Liver (tissue), 9 donors: ENCODE data around the gene HAPLN1. TPM values are rescaled to one million over a fixed set of nuclear protein-coding genes. Genes with fewer than 3 reads are reported as not detected.

Source experiments
- DNase-seq: peaks from one replicate; pipeline ENCODE4 v3.0.0-alpha.2; 2017; ENCODE audit warnings: low spot score
- H3K27ac ChIP-seq, 2 donors: one replicate each; pipeline ENCODE4 v1.7.0; 2013; ENCODE audit warnings: inconsistent platforms in 2 of 2, low read length in 2 of 2, control low read depth in 1 of 2, low read depth in 1 of 2, mild to moderate bottlenecking in 1 of 2
- H3K27me3 ChIP-seq, 4 donors: one replicate each; pipeline versions ENCODE4 v1.6.1 to v1.7.0; 2013; ENCODE audit warnings: low read length in 3 of 4, inconsistent platforms in 1 of 4, mild to moderate bottlenecking in 1 of 4, moderate library complexity in 1 of 4; ENCODE audit not compliant: control insufficient read depth in 4 of 4, insufficient read depth in 4 of 4
- H3K36me3 ChIP-seq, 4 donors: one replicate each; pipeline versions ENCODE4 v1.6.1 to v1.7.0; 2013; ENCODE audit warnings: low read length in 3 of 4, mild to moderate bottlenecking in 3 of 4, low read depth in 1 of 4, moderate library complexity in 1 of 4; ENCODE audit not compliant: control insufficient read depth in 4 of 4, insufficient read depth in 3 of 4
- H3K4me1 ChIP-seq, 4 donors: one replicate each; pipeline versions ENCODE4 v1.6.1 to v1.7.0; 2013; ENCODE audit warnings: low read length in 3 of 4, mild to moderate bottlenecking in 3 of 4, moderate library complexity in 1 of 4; ENCODE audit not compliant: control insufficient read depth in 4 of 4, insufficient read depth in 4 of 4
- H3K4me3 ChIP-seq, 3 donors: one replicate each; pipeline versions ENCODE4 v1.6.1 to v1.7.0; 2013; ENCODE audit warnings: low read length in 3 of 3, control low read depth in 1 of 3, low read depth in 1 of 3, mild to moderate bottlenecking in 1 of 3
- H3K9ac ChIP-seq, 2 donors: one replicate each; pipeline ENCODE4 v1.7.0; 2013; ENCODE audit warnings: low read length in 2 of 2, mild to moderate bottlenecking in 2 of 2, moderate library complexity in 2 of 2, control low read depth in 1 of 2, low read depth in 1 of 2
- H3K9me3 ChIP-seq, 4 donors: one replicate each; pipeline versions ENCODE4 v1.6.1 to v1.7.0; 2013; ENCODE audit warnings: low read length in 3 of 4; ENCODE audit not compliant: control insufficient read depth in 4 of 4
- EGR1 ChIP-seq, 2 donors: IDR thresholded peaks; 2 replicates each; pipeline ENCODE4 v1.6.1; 2016 to 2018; ENCODE audit warnings: antibody characterized with exemption in 2 of 2, low read depth in 2 of 2
- FOXA2 ChIP-seq: IDR thresholded peaks from 2 replicates; pipeline ENCODE4 v1.6.1; 2016; ENCODE audit warnings: antibody characterized with exemption
- GABPA ChIP-seq, 2 donors: IDR thresholded peaks in 1 of 2; conservative IDR thresholded peaks in 1 of 2; 2 replicates each; pipeline ENCODE4 v1.6.1; 2016; ENCODE audit warnings: antibody characterized with exemption in 2 of 2, mild to moderate bottlenecking in 1 of 2, moderate library complexity in 1 of 2
- HNF4A ChIP-seq, 2 donors: conservative IDR thresholded peaks; 2 replicates each; pipeline ENCODE4 v1.6.1; 2016; ENCODE audit warnings: antibody characterized with exemption in 2 of 2, mild to moderate bottlenecking in 2 of 2
- JUND ChIP-seq, 2 donors: IDR thresholded peaks; 2 replicates each; pipeline ENCODE4 v1.6.1; 2016; ENCODE audit warnings: antibody characterized with exemption in 2 of 2
- NR2F2 ChIP-seq: IDR thresholded peaks from 2 replicates; pipeline ENCODE4 v1.6.1; 2016; ENCODE audit warnings: antibody characterized with exemption
- RAD21 ChIP-seq, 2 donors: IDR thresholded peaks; 2 replicates each; pipeline ENCODE4 v1.6.1; 2016; ENCODE audit warnings: antibody characterized with exemption in 2 of 2, mild to moderate bottlenecking in 2 of 2
- RXRA ChIP-seq, 2 donors: IDR thresholded peaks; 2 replicates each; pipeline ENCODE4 v1.6.1; 2017 to 2018; ENCODE audit warnings: antibody characterized with exemption in 2 of 2, mild to moderate bottlenecking in 1 of 2
- SP1 ChIP-seq: IDR thresholded peaks from 2 replicates; pipeline ENCODE4 v1.6.1; 2018; ENCODE audit warnings: antibody characterized with exemption, mild to moderate bottlenecking
- TAF1 ChIP-seq: conservative IDR thresholded peaks from 2 replicates; pipeline ENCODE4 v1.6.1; 2016; ENCODE audit warnings: antibody characterized with exemption, mild to moderate bottlenecking
- YY1 ChIP-seq: IDR thresholded peaks from 2 replicates; pipeline ENCODE4 v1.6.1; 2016; ENCODE audit warnings: antibody characterized with exemption, mild to moderate bottlenecking
- WGBS: extraction: QIAGEN DNeasy Blood & Tissue Kit; methylation state at CpG from one replicate; pipeline ENCODE4 v1.1.7; 2013; 5-methylcytosine and 5-hydroxymethylcytosine counted together
- polyA plus RNA-seq, 2 donors: library from polyadenylated mRNA; stranded (reverse) in 1 of 2; unstranded in 1 of 2; fragments of 200-250 nt in 1 of 2; fragments of >200 nt in 1 of 2; fragmentation: Nextera tagmentation in 1 of 2; extraction: Ambion mirVana in 1 of 2; gene quantifications; one replicate each; pipeline versions ENCODE4 v1.2.1 to v1.2.3, GENCODE V29; 2013 to 2015
- total RNA-seq, 2 donors: library from RNA; depleted of rRNA; stranded (reverse); fragments of >200 nt; gene quantifications; one replicate each; pipeline ENCODE4 v1.2.3, GENCODE V29; 2014
- TF ChIP-seq, protein P1 (sequence below): IDR thresholded peaks from 2 replicates; pipeline ENCODE4 v1.6.1; 2016; ENCODE audit warnings: antibody characterized with exemption
- TF ChIP-seq, protein P2 (sequence below): fragments of 150-350 bp; IDR thresholded peaks from 2 replicates; pipeline ENCODE4 v1.5.1; 2017; ENCODE audit warnings: improper control_type of control experiment, low read depth, low read length; ENCODE audit not compliant: missing input control
- TF ChIP-seq, protein P3 (sequence below): IDR thresholded peaks from 2 replicates; pipeline ENCODE4 v1.6.1; 2016; ENCODE audit warnings: antibody characterized with exemption
- TF ChIP-seq, protein P4 (sequence below): IDR thresholded peaks from 2 replicates; pipeline ENCODE4 v1.6.1; 2016; ENCODE audit warnings: antibody characterized with exemption, mild to moderate bottlenecking
- donor health status: healthy.
- donor health status: healthy.
- donor health status: healthy.
- donor health status: healthy.
- donor health status: healthy.

The HAPLN1 gene
- total and polyA plus RNA-seq, 4 donors, result 0.07 to 1.3 TPM; not detected in 2

DNA sequence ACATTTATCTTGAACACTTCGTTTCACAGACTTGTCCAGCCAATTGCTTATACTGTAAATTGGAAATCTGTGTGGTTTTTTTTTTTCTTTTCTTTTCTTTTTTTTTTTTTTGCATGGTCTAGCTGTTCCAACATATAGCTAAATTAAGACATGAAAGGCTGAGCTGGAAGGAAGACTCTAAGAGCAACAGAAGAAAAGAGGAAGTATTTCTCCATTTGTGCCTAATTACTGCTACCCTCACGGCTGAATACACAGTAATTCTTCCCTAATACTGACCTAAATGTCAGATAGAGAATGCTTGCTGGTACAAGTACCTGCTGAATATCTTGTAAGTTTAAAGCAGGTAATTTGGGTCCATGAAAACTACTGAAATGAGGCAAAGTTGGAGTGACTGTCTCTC is 11.0 kb upstream of the HAPLN1 start:
- Histone ChIP-seq H3K36me3 (no peaks in the 10 kb centered on the region), H3K27ac (no peak overlapping the region), H3K4me3 (no peak overlapping the region), H3K9me3 (no peaks in the 10 kb centered on the region), H3K27me3 (no peaks in the 10 kb centered on the region), H3K4me1 (no peaks in the 10 kb centered on the region), H3K9ac (no peak overlapping the region)
- no peak for DNase-seq
- 61% methylated on average over 2 of the region's 2 CpGs for WGBS
- TF ChIP-seq RXRA (IDR thresholded peaks at IDR 0.05) (no peak), YY1 (no peak), EGR1 (IDR thresholded peaks at IDR 0.05; ENCODE audit: low read depth in 2 of 2) (no peak), RAD21 (IDR thresholded peaks at IDR 0.05) (no peak), SP1 (no peak), TAF1 (no peak)
- TF ChIP-seq, protein P1, sequence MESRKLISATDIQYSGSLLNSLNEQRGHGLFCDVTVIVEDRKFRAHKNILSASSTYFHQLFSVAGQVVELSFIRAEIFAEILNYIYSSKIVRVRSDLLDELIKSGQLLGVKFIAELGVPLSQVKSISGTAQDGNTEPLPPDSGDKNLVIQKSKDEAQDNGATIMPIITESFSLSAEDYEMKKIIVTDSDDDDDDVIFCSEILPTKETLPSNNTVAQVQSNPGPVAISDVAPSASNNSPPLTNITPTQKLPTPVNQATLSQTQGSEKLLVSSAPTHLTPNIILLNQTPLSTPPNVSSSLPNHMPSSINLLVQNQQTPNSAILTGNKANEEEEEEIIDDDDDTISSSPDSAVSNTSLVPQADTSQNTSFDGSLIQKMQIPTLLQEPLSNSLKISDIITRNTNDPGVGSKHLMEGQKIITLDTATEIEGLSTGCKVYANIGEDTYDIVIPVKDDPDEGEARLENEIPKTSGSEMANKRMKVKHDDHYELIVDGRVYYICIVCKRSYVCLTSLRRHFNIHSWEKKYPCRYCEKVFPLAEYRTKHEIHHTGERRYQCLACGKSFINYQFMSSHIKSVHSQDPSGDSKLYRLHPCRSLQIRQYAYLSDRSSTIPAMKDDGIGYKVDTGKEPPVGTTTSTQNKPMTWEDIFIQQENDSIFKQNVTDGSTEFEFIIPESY, result no peak
- TF ChIP-seq, protein P2, sequence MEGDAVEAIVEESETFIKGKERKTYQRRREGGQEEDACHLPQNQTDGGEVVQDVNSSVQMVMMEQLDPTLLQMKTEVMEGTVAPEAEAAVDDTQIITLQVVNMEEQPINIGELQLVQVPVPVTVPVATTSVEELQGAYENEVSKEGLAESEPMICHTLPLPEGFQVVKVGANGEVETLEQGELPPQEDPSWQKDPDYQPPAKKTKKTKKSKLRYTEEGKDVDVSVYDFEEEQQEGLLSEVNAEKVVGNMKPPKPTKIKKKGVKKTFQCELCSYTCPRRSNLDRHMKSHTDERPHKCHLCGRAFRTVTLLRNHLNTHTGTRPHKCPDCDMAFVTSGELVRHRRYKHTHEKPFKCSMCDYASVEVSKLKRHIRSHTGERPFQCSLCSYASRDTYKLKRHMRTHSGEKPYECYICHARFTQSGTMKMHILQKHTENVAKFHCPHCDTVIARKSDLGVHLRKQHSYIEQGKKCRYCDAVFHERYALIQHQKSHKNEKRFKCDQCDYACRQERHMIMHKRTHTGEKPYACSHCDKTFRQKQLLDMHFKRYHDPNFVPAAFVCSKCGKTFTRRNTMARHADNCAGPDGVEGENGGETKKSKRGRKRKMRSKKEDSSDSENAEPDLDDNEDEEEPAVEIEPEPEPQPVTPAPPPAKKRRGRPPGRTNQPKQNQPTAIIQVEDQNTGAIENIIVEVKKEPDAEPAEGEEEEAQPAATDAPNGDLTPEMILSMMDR, result no peak
- TF ChIP-seq, protein P3, sequence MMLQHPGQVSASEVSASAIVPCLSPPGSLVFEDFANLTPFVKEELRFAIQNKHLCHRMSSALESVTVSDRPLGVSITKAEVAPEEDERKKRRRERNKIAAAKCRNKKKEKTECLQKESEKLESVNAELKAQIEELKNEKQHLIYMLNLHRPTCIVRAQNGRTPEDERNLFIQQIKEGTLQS, result no peak
- TF ChIP-seq, protein P4, sequence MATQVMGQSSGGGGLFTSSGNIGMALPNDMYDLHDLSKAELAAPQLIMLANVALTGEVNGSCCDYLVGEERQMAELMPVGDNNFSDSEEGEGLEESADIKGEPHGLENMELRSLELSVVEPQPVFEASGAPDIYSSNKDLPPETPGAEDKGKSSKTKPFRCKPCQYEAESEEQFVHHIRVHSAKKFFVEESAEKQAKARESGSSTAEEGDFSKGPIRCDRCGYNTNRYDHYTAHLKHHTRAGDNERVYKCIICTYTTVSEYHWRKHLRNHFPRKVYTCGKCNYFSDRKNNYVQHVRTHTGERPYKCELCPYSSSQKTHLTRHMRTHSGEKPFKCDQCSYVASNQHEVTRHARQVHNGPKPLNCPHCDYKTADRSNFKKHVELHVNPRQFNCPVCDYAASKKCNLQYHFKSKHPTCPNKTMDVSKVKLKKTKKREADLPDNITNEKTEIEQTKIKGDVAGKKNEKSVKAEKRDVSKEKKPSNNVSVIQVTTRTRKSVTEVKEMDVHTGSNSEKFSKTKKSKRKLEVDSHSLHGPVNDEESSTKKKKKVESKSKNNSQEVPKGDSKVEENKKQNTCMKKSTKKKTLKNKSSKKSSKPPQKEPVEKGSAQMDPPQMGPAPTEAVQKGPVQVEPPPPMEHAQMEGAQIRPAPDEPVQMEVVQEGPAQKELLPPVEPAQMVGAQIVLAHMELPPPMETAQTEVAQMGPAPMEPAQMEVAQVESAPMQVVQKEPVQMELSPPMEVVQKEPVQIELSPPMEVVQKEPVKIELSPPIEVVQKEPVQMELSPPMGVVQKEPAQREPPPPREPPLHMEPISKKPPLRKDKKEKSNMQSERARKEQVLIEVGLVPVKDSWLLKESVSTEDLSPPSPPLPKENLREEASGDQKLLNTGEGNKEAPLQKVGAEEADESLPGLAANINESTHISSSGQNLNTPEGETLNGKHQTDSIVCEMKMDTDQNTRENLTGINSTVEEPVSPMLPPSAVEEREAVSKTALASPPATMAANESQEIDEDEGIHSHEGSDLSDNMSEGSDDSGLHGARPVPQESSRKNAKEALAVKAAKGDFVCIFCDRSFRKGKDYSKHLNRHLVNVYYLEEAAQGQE, result no peak

DNA sequence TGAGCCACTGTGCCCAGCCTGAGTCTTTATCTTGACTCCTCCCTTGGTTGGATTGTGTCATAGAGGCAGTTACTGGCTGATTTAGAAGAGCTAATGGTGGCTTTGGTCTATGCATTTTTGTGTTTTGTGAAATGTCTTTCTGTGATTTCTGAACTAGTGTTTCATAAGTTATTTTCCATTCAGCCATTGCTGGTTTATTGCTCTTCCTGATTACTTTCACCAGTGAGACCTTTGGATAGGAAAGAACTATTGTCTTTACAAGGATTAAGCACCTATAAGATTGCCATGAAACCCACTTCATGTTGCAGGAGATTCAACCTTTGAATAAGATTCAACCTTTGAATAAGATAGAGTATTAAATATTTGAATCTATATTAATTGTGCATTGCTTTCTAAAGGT is 8.7 kb upstream of the HAPLN1 start:
- Histone ChIP-seq H3K9ac (no peak overlapping the region), H3K36me3 (no peaks in the 10 kb centered on the region), H3K4me1 (no peaks in the 10 kb centered on the region), H3K27ac (no peak overlapping the region), H3K9me3 (no peaks in the 10 kb centered on the region), H3K4me3 (no peak overlapping the region), H3K27me3 (no peaks in the 10 kb centered on the region)
- DNase-seq, result no peak
- no peak for TF ChIP-seq JUND (IDR thresholded peaks at IDR 0.05)

DNA sequence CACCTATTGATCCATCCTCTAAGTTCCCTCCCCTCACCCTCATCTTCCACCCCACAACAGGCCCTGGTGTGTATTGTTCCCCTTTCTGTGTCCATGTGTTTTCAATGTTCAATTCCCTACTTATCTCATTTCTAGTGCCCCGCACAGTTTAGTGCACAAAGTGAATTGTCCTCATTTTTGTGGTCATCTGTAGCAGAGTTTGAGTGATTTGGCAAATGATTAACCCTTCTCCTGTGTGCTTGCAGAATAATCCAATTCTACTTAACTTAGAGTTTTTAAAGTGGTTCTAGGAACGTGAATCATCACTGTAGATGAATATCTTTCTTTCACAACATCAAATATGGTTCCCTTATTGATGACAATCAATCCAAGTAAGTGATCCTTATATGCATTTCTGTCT is 6.3 kb upstream of the HAPLN1 start:
- Histone ChIP-seq H3K4me1 (peaks cover 5 to 8% (median 6%) of the 10 kb centered on the region in 4 donors), H3K36me3 (no peaks in the 10 kb centered on the region), H3K9me3 (no peaks in the 10 kb centered on the region), H3K4me3 (no peak overlapping the region), H3K27ac (no peak overlapping the region), H3K9ac (no peak overlapping the region), H3K27me3 (peaks cover 0 to 4% (median 0%) of the 10 kb centered on the region in 4 donors)
- 39% methylated on average over 2 of the region's 2 CpGs for WGBS
- DNase-seq, result no peak
- TF ChIP-seq NR2F2 (no peak), GABPA (IDR thresholded peaks at IDR 0.05 in 1 of 2, conservative IDR thresholded peaks at IDR 0.05 in 1 of 2) (no peak), YY1 (no peak), FOXA2 (no peak), HNF4A (conservative IDR thresholded peaks at IDR 0.05) (no peak)
- TF ChIP-seq, protein P2, result no peak
- TF ChIP-seq, protein P4, result no peak
